CD14-positive monocyte (primary cell): ENCODE data around the gene ZNF619. TPM values are rescaled to one million over a fixed set of nuclear protein-coding genes. Genes with fewer than 3 reads are reported as not detected.

Experiments used
- DNase-seq, 3 donors: peaks; one replicate each; pipeline ENCODE4 v3.0.0-alpha.2; 2011 to 2022
- H2AFZ ChIP-seq: 2 replicates; pipeline ENCODE4 v1.6.0; 2012; ENCODE audit warnings: mild to moderate bottlenecking, low read depth, low read length, inconsistent platforms; ENCODE audit not compliant: insufficient read depth, poor library complexity, severe bottlenecking
- H3K27ac ChIP-seq, 2 donors: 1 replicate in 1 of 2; 2 replicates in 1 of 2; pipeline ENCODE4 v1.5.1; 2012 to 2013; ENCODE audit warnings: low read length in 2 of 2, control low read depth in 1 of 2, inconsistent platforms in 1 of 2, low read depth in 1 of 2, mild to moderate bottlenecking in 1 of 2
- H3K27me3 ChIP-seq, 2 donors: one replicate each; pipeline versions ENCODE4 v1.6.0 to v1.6.1; 2011 to 2013; ENCODE audit warnings: low read length in 2 of 2; ENCODE audit not compliant: control insufficient read depth in 2 of 2, insufficient read depth in 2 of 2
- H3K36me3 ChIP-seq, 2 donors: replicated peaks in 1 of 2; 1 replicate in 1 of 2; 2 replicates in 1 of 2; pipeline versions ENCODE4 v1.5.1 to v1.6.1; 2012 to 2013; ENCODE audit warnings: low read length in 2 of 2, control low read depth in 1 of 2, inconsistent platforms in 1 of 2, mild to moderate bottlenecking in 1 of 2; ENCODE audit not compliant: insufficient read depth in 2 of 2, control insufficient read depth in 1 of 2
- H3K4me1 ChIP-seq, 2 donors: 1 replicate in 1 of 2; 2 replicates in 1 of 2; pipeline versions ENCODE4 v1.5.1 to v1.6.1; 2012 to 2013; ENCODE audit warnings: low read length in 2 of 2, control low read depth in 1 of 2, inconsistent platforms in 1 of 2, mild to moderate bottlenecking in 1 of 2, moderate library complexity in 1 of 2; ENCODE audit not compliant: insufficient read depth in 2 of 2, control insufficient read depth in 1 of 2
- H3K4me2 ChIP-seq: replicated peaks from 2 replicates; pipeline ENCODE3; 2012; ENCODE audit warnings: low read length, moderate library complexity, mild to moderate bottlenecking; ENCODE audit not compliant: poor library complexity, severe bottlenecking; ENCODE audit errors: extremely low read depth
- H3K4me3 ChIP-seq, 3 experiments: fragments of 200-600 bp in 1 of 3; sonication (generic) in 1 of 3; replicated peaks in 1 of 3; 1 replicate in 2 of 3; 2 replicates in 1 of 3; pipeline ENCODE4 v1.5.1; 2011 to 2013; ENCODE audit warnings: low read length in 3 of 3, mild to moderate bottlenecking in 3 of 3, control low read depth in 2 of 3, low read depth in 2 of 3, inconsistent platforms in 1 of 3, moderate library complexity in 1 of 3
- H3K79me2 ChIP-seq: 2 replicates; pipeline ENCODE4 v1.6.0; 2012; ENCODE audit warnings: mild to moderate bottlenecking, control low read depth, inconsistent platforms, low read length, moderate library complexity; ENCODE audit not compliant: insufficient read depth
- H3K9ac ChIP-seq: 2 replicates; pipeline ENCODE4 v1.6.0; 2017; ENCODE audit warnings: low read length, mild to moderate bottlenecking; ENCODE audit not compliant: insufficient read depth, poor library complexity, severe bottlenecking
- H3K9me3 ChIP-seq, 2 donors: replicated peaks in 1 of 2; 1 replicate in 1 of 2; 2 replicates in 1 of 2; pipeline versions ENCODE4 v1.5.1 to v1.6.1; 2012 to 2013; ENCODE audit warnings: low read length in 2 of 2, control low read depth in 1 of 2; ENCODE audit not compliant: control insufficient read depth in 1 of 2, insufficient read depth in 1 of 2
- H4K20me1 ChIP-seq: 2 replicates; pipeline ENCODE4 v1.6.0; 2012; ENCODE audit warnings: mild to moderate bottlenecking, low read length, control low read depth, moderate library complexity; ENCODE audit not compliant: insufficient read depth
- H3K27ac Mint-ChIP-seq, 7 donors: one replicate each; pipeline ENCODE4 v1.8.0; 2020; ENCODE audit warnings: mild to moderate bottlenecking in 7 of 7, mixed read lengths in 7 of 7, moderate library complexity in 6 of 7, inconsistent platforms in 2 of 7
- H3K27me3 Mint-ChIP-seq, 3 donors: one replicate each; pipeline ENCODE4 v1.8.0; 2021 to 2022; ENCODE audit warnings: low read depth in 3 of 3, mild to moderate bottlenecking in 3 of 3, mixed read lengths in 3 of 3, moderate library complexity in 3 of 3, inconsistent platforms in 1 of 3
- H3K36me3 Mint-ChIP-seq, 2 donors: one replicate each; pipeline ENCODE4 v1.8.0; 2020; ENCODE audit warnings: mixed read lengths in 2 of 2, inconsistent platforms in 1 of 2, mild to moderate bottlenecking in 1 of 2
- H3K4me1 Mint-ChIP-seq: one replicate; pipeline ENCODE4 v1.8.0; 2020; ENCODE audit warnings: mild to moderate bottlenecking, mixed read lengths
- H3K4me3 Mint-ChIP-seq, 2 donors: one replicate each; pipeline ENCODE4 v1.8.0; 2020; ENCODE audit warnings: mild to moderate bottlenecking in 2 of 2, mixed read lengths in 2 of 2, moderate library complexity in 1 of 2
- H3K9me3 Mint-ChIP-seq, 7 donors: one replicate each; pipeline ENCODE4 v1.8.0; 2020 to 2022; ENCODE audit warnings: mixed read lengths in 7 of 7, mild to moderate bottlenecking in 6 of 7, moderate library complexity in 6 of 7, inconsistent platforms in 2 of 7
- CTCF ChIP-seq: fragments of 200-600 bp; IDR thresholded peaks from one replicate; pipeline ENCODE4 v1.8.0; 2022; ENCODE audit warnings: antibody characterized with exemption, mild to moderate bottlenecking
- WGBS: methylation state at CpG from one replicate; pipeline ENCODE4 v1.1.5; 2013; ENCODE audit warnings: missing lambda C conversion rate; ENCODE audit not compliant: insufficient coverage; 5-methylcytosine and 5-hydroxymethylcytosine counted together
- intact Hi-C, 2 donors: fragments of 100-400 bp; cut with micrococcal nuclease; formaldehyde crosslinking; loops; one replicate each; pipeline versions ENCODE4 v1.15.0 to v1.15.1; 2023
- polyA plus RNA-seq, 3 donors: library from polyadenylated mRNA; depleted of rRNA in 1 of 3; unstranded in 2 of 3; stranded (reverse) in 1 of 3; fragments of 300-500 nt in 2 of 3; fragments of >200 nt in 1 of 3; fragmentation: Illumina TruSeq in 2 of 3; gene quantifications; 1 replicate in 2 of 3; 2 replicates in 1 of 3; pipeline ENCODE4 v1.2.3, GENCODE V29; 2012 to 2021

The ZNF619 gene
- polyA plus RNA-seq, 3 donors, result 1.6 to 3.4 (median 1.8) TPM

- H3K4me3 ChIP-seq, result no peak overlapping the region
- H3K9me3 ChIP-seq, result no peaks in the 10 kb centered on the region
- H3K79me2 ChIP-seq, result no peaks in the 10 kb centered on the region
- H3K4me1 ChIP-seq, result no peaks in the 10 kb centered on the region
- H3K27ac ChIP-seq, result no peak overlapping the region
- TF ChIP-seq CTCF, result no peak
- H3K36me3 ChIP-seq, result peaks cover 14 to 39% of the 10 kb centered on the region in 2 donors
- H3K27me3 Mint-ChIP-seq, result peaks cover 0 to 2% (median 0%) of the 10 kb centered on the region in 3 donors
- H3K9ac ChIP-seq, result no peak overlapping the region
- no peak overlapping the region for H3K4me3 Mint-ChIP-seq
- peaks cover 3% of the 10 kb centered on the region for H3K4me1 Mint-ChIP-seq
- H3K27ac Mint-ChIP-seq, result no peak overlapping the region
- no peaks in the 10 kb centered on the region for H4K20me1 ChIP-seq
- H3K9me3 Mint-ChIP-seq, result peaks cover 0 to 3% (median 0%) of the 10 kb centered on the region in 7 donors
- H3K27me3 ChIP-seq, result no peaks in the 10 kb centered on the region
- H2AFZ ChIP-seq, result no peak overlapping the region
- H3K4me2 ChIP-seq, result no peak overlapping the region
- 100% methylated on average over 1 of the region's 4 CpGs for WGBS
- DNase-seq, result no peak
- intact Hi-C loops, result no loop called here
- H3K36me3 Mint-ChIP-seq, result peaks cover 32 to 34% of the 10 kb centered on the region in 2 donors
Observed at GRCh38 chr3:40468018-40468417, 8.9 kb upstream of the ZNF619 start.

- Histone ChIP-seq H2AFZ (no peak overlapping the region), H3K9ac (no peak overlapping the region), H3K4me1 (no peaks in the 10 kb centered on the region), H3K4me3 (no peak overlapping the region), H3K79me2 (no peaks in the 10 kb centered on the region), H3K4me2 (no peak overlapping the region), H3K27me3 (no peaks in the 10 kb centered on the region), H3K36me3 (peaks cover 0 to 12% of the 10 kb centered on the region in 2 donors), H3K9me3 (no peaks in the 10 kb centered on the region), H3K27ac (no peak overlapping the region), H4K20me1 (no peaks in the 10 kb centered on the region)
- H3K4me3 Mint-ChIP-seq, result no peak overlapping the region
- H3K36me3 Mint-ChIP-seq, result peaks cover 9 to 10% of the 10 kb centered on the region in 2 donors
- no peak for TF ChIP-seq CTCF
- peaks cover 0 to 3% (median 3%) of the 10 kb centered on the region in 3 donors for H3K27me3 Mint-ChIP-seq
- WGBS, result 80% methylated on average over 1 of the region's 4 CpGs
- intact Hi-C loops, result loop anchor here in 1 of 2 donors (10.0 kb wide), 1 partner anchor 54 kb away; the partner anchor contains the start of gene ZNF621
- peaks cover 0 to 3% (median 0%) of the 10 kb centered on the region in 7 donors for H3K9me3 Mint-ChIP-seq
- DNase-seq, result no peak
- no peaks in the 10 kb centered on the region for H3K4me1 Mint-ChIP-seq
- H3K27ac Mint-ChIP-seq, result no peak overlapping the region
Observed at GRCh38 chr3:40470701-40471100, 6.2 kb upstream of the ZNF619 start.
